Stimulated activated effector memory CD8-positive, alpha-beta T cell treated with anti-CD3 and anti-CD28 coated beads, Interleukin-12 subunit alpha, Interleukin-12 subunit beta, amount 100 ng/mL, for 72 hours (primary cell): ENCODE data around the gene DGKD.
"Not testable (repeated sequence)": the region's sequence is repeated elsewhere in the genome, so short reads cannot be mapped to it uniquely, and the experiment has no call there.

Source experiments
- ATAC-seq: fragments of 150-1000 bp; cut with Tn5 transposase; 2 replicates; pipeline ENCODE4 v1.10.0; 2021
- DNase-seq, 2 donors: peaks; one replicate each; pipeline ENCODE4 v3.0.0; 2021 to 2022; ENCODE audit warnings: low spot score in 2 of 2
- H3K27ac Mint-ChIP-seq: one replicate; pipeline ENCODE4 v1.8.0; 2022; ENCODE audit warnings: mild to moderate bottlenecking, mixed read lengths
- H3K36me3 Mint-ChIP-seq: one replicate; pipeline ENCODE4 v1.8.0; 2022; ENCODE audit warnings: mild to moderate bottlenecking, mixed read lengths
- H3K4me1 Mint-ChIP-seq: one replicate; pipeline ENCODE4 v1.8.0; 2022; ENCODE audit warnings: mixed read lengths
- H3K4me3 Mint-ChIP-seq: one replicate; pipeline ENCODE4 v1.8.0; 2022; ENCODE audit warnings: mild to moderate bottlenecking, mixed read lengths
- H3K9me3 Mint-ChIP-seq: one replicate; pipeline ENCODE4 v1.8.0; 2022; ENCODE audit warnings: mixed read lengths

The DGKD gene

GRCh38 chr2:233381638-233381995, 27.3 kb downstream of the DGKD start:
- Mint-ChIP-seq H3K36me3 (peaks cover 15% of the 10 kb centered on the region), H3K4me3 (no peak overlapping the region), H3K9me3 (no peaks in the 10 kb centered on the region), H3K27ac (peak overlapping the region; percentile 68), H3K4me1 (peaks cover 74% of the 10 kb centered on the region)
- ATAC-seq = no peak
- DNase-seq = no peak

GRCh38 chr2:233384015-233384414, 29.7 kb downstream of the DGKD start:
- Mint-ChIP-seq H3K9me3 (no peaks in the 10 kb centered on the region), H3K27ac (peak overlapping the region; percentile 95), H3K4me3 (peak overlapping the region; percentile 67), H3K36me3 (peaks cover 21% of the 10 kb centered on the region), H3K4me1 (peaks cover 85% of the 10 kb centered on the region)
- DNase-seq (no peak), ATAC-seq (no peak)

DNA sequence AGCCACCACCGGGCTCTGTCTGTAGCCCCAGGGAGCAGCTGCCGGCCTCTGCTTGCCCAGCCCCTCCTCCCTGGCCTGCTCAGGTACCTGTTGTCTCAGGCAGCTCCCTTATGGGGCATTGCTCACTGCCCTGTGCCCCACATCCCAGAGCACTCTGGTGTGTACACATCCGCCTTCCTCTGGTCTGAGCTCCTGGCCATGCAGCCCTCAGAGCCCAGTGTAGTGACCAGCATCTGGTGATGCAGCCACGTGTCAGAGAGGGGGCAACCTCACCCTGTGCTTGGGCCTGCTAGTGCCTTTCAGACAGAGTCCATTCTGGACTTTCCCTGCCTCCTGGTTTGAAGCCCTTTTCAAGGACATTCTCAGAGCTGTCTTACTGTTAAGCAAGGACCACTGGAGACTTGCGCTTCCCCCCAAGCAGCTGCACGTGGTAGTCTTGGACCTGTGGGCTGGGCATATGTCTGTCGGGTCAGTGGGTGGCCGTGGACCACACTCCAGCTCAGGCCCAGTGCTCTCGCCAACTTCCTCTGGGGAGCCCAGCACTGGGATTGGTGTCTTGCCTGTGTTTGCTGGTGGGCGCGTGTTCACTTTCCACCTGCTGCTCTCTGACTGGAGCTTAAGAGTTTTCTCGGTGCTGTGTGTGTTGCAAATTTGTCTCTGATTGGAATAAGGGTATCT, 30.7 kb downstream of the DGKD start:
- peaks cover 78% of the 10 kb centered on the region for H3K4me1 Mint-ChIP-seq

DNA sequence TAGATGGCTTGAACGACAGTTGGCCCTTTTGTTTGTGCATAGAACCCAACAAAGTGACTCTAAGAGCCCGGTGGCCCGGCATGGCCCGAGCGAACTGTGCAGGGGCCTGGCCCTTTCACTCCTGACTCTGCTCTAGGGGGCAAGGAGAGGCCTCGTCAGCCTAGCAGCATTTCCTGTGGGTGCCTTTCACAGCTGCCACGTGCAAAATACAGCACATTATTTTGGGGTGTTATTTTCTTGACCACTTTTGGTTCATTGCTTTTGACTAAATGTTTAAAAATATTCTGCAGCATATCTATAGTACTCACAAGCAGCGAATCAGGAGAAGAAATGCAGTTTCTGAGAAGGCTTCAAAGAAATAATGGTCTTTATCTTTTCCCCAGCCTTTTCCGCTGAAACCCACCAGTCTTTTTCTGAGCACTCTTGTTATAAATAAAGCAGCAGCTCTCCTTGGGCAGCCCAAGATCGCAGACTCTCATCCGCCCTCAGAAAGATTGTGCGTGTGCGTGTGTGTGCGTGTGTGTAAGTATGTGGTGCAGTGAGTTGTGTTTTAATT, 31.3 kb downstream of the DGKD start:
- H3K27ac Mint-ChIP-seq = peak overlapping the region; percentile 95
- ATAC-seq (peak; percentile 84), DNase-seq (peak; percentile 25 to 73)
- peaks cover 76% of the 10 kb centered on the region for H3K4me1 Mint-ChIP-seq
- peaks cover 36% of the 10 kb centered on the region for H3K36me3 Mint-ChIP-seq
- no peaks in the 10 kb centered on the region for H3K9me3 Mint-ChIP-seq
- peak overlapping the region; percentile 67 for H3K4me3 Mint-ChIP-seq

More for the DNA sequence above, 30.7 kb downstream of the DGKD start:
- H3K27ac Mint-ChIP-seq = peak overlapping the region; percentile 95
- peaks cover 30% of the 10 kb centered on the region for H3K36me3 Mint-ChIP-seq
- no peaks in the 10 kb centered on the region for H3K9me3 Mint-ChIP-seq
- DNase-seq (peak in 1 of 2 donors; percentile 58), ATAC-seq (peak; percentile 22)
- peak overlapping the region; percentile 67 for H3K4me3 Mint-ChIP-seq

DNA sequence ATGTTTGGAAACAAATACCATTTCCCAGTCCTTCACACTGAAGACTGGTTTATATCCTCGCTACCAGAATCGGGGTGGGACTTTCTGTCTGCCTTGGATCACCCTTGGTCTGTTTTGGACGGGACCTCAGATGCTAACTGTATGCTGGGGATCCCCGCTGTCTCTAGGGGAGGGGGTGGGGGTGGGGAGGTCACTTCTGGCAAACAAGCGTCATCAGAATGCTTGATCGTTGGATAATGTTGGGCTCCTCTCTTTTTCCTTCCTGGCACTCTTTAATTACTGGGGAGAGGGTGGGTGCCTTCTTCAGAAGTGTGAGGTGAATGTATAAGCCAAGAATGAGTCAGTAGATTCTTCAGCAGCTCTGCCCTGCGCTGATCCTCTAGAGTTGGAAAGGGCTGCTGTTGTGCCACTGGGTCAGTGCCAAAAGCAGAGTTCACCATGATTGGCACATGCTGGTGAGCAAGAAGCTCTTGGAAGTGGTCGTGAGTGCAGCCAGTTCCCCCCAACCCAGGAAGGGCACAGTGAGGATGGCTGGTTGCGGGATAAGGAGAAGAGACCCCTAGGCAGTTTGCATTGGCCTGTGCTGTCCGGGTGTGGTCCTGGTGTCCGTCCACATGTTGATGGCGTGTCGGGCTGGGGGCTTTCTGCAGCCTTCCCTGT, 32.2 kb downstream of the DGKD start:
- peaks cover 66% of the 10 kb centered on the region for H3K4me1 Mint-ChIP-seq
- peak; percentile 70 for ATAC-seq

GRCh38 chr2:233387225-233387624, 32.9 kb downstream of the DGKD start:
- Mint-ChIP-seq H3K4me3 (peak overlapping the region; percentile 67), H3K36me3 (peaks cover 53% of the 10 kb centered on the region), H3K27ac (peak overlapping the region; percentile 95), H3K9me3 (no peaks in the 10 kb centered on the region), H3K4me1 (peaks cover 62% of the 10 kb centered on the region)
- ATAC-seq = no peak
- no peak for DNase-seq

More for the DNA sequence above, 32.2 kb downstream of the DGKD start:
- Mint-ChIP-seq H3K27ac (peak overlapping the region; percentile 95), H3K9me3 (no peaks in the 10 kb centered on the region), H3K4me3 (peak overlapping the region; percentile 67), H3K36me3 (peaks cover 46% of the 10 kb centered on the region)
- DNase-seq = no peak

- DNase-seq (no peak), ATAC-seq (no peak)
- Mint-ChIP-seq H3K4me3 (peak overlapping the region; percentile 67), H3K9me3 (no peaks in the 10 kb centered on the region), H3K4me1 (peaks cover 56% of the 10 kb centered on the region), H3K36me3 (peaks cover 57% of the 10 kb centered on the region), H3K27ac (peak overlapping the region; percentile 95)
These were observed 33.6 kb downstream of the DGKD start for GRCh38 chr2:233387667-233388528.

DNA sequence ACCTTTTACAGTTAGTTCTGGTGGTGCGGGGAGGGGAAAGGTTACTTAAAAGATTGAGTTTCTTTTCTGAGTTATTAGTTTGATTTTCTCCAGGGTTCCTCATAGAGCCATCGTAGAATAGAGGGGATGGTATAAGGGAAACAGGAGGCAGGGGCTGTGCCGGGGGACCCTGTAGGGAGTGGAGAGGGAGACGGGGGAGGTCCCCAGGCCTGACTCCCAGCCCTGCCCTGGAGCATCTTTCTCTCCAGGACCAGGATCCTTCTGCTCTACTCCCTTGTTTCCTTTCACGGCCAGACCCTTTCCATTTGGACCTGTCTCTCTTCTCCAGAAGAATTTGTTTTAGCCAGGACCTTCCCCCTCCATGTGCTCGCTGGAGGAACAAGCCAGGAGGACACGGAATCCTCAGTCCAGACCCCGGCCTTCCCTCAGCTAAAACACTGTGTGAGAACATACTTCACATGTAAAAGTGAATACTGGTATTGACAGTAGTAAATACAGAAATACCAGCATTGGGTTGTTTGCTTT, 35.4 kb downstream of the DGKD start:
- DNase-seq (no peak), ATAC-seq (no peak)
- Mint-ChIP-seq H3K9me3 (no peaks in the 10 kb centered on the region), H3K4me1 (peaks cover 42% of the 10 kb centered on the region), H3K4me3 (no peak overlapping the region), H3K27ac (peak overlapping the region; percentile 74), H3K36me3 (peaks cover 73% of the 10 kb centered on the region)

DNA sequence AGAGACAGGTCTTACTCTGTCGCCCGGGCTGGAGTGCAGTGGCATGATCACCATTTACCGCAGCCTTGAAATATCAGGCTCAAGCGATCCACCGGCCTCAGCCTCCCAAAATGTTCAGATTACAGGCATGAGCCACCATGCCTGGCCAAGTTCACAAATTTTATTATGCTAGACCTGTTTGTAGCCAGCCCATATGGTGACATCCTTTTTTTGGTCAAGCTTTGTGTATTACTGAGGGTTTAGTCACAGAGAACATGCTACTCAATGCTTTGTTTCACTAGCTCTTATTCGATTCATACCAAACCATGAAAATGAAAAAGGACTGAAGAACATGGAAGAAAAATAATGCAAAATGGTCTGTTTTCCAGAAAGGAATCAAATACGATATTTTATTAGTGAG, 41.4 kb downstream of the DGKD start:
- Mint-ChIP-seq H3K27ac (no peak overlapping the region), H3K4me1 (peaks cover 37% of the 10 kb centered on the region), H3K4me3 (no peak overlapping the region), H3K36me3 (peaks cover 76% of the 10 kb centered on the region), H3K9me3 (no peaks in the 10 kb centered on the region)
- ATAC-seq = no peak
- DNase-seq = no peak

- not testable (repeated sequence) for H3K9me3 Mint-ChIP-seq, H3K4me3 Mint-ChIP-seq, ATAC-seq, DNase-seq
- Mint-ChIP-seq H3K4me1 (peaks cover 42% of the 10 kb centered on the region), H3K36me3 (peaks cover 63% of the 10 kb centered on the region), H3K27ac (peak overlapping the region; percentile 93)
These were observed 42.7 kb downstream of the DGKD start for GRCh38 chr2:233396726-233397665.

DNA sequence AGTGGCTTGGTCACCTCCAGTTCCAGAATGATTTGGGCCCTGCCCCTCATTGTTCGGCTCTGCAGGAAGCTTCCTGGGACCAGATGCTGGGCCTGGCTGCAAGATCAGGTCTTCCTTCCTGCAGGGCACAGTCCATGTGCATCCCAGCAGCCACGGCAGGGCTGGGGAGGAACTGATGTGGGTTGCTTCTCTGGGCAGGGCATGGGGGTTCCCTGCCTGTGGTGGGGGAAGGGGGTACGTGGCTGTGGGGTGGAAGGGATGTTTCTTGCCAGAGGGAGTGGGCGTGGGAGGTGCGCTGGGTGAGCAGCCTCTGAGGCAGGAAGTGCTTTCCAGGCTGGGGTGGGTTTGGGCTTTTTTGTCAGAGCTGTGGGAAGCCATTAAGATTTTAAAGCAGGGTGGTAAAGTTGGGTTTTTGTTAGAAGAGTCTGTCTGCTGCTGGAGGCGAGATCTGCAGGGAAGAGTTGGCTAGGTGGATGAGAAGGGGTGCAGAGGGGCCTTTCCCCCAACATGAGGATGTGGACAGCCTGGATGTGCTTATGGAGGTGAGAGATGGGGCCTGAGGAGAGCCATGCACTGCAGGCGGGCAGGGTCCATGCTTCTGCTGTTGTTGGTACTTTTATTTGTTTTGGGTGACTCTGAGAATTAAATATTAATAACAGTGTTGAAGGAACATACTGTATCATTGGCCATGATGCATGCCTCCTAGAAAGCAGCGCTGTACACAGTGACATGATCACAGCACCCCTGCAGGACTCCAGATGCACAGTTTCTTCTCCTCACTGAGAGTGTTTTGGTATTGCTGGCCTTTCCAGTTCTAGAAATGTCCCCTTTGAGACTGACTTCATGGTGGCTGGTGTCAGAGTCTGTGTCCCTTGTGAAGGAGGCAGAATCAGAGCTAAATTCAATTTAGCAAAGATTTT, 45.3 kb downstream of the DGKD start:
- no peak for DNase-seq
- peaks cover 53% of the 10 kb centered on the region for H3K36me3 Mint-ChIP-seq
- peak overlapping the region; percentile 50 for H3K4me3 Mint-ChIP-seq
- no peaks in the 10 kb centered on the region for H3K9me3 Mint-ChIP-seq
- ATAC-seq = peak; percentile 76
- H3K4me1 Mint-ChIP-seq = peaks cover 54% of the 10 kb centered on the region
- peak overlapping the region; percentile 93 for H3K27ac Mint-ChIP-seq

GRCh38 chr2:233400341-233400740, 46.0 kb downstream of the DGKD start:
- no peak for DNase-seq
- H3K36me3 Mint-ChIP-seq = peaks cover 53% of the 10 kb centered on the region
- no peaks in the 10 kb centered on the region for H3K9me3 Mint-ChIP-seq
- no peak overlapping the region for H3K4me3 Mint-ChIP-seq
- no peak for ATAC-seq
- H3K27ac Mint-ChIP-seq = peak overlapping the region; percentile 93
- H3K4me1 Mint-ChIP-seq = peaks cover 59% of the 10 kb centered on the region

DNA sequence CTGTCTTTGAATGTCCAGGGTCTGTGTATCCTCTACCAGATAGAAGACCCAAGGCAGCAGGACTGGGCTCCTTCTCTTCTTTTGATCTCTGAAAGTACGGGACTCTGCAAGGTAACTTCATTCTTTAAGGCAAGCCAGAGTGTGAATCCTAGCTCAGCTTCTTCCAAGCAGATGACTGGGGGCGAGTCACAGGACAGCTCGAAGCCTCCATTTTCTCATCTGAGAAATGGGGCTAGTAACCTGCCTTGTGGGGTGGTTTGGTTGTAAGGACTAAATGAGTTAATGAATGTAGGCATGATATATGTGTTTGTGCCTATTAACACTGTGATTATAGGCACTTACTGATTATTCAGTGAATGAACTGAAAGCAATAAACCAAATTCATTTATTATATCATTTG, 46.7 kb downstream of the DGKD start:
- Mint-ChIP-seq H3K36me3 (peaks cover 47% of the 10 kb centered on the region), H3K4me3 (no peak overlapping the region), H3K4me1 (peaks cover 58% of the 10 kb centered on the region), H3K9me3 (no peaks in the 10 kb centered on the region), H3K27ac (peak overlapping the region; percentile 93)
- DNase-seq (no peak), ATAC-seq (peak; percentile 29)
